Measurements from ENCODE around the gene EFHC2.

- no peak for TF ChIP-seq CTCF (IDR thresholded peaks at IDR 0.05; ENCODE audit: low read depth, low read length, missing input control)
- TF ChIP-seq REST (IDR thresholded peaks at IDR 0.05): no peak
- TF ChIP-seq NR2F2 (IDR thresholded peaks at IDR 0.05): no peak
- no peak for TF ChIP-seq HNF4A (conservative IDR thresholded peaks at IDR 0.05)
These were observed 11.0 kb downstream of the EFHC2 start for GRCh38 chrX:44332437-44332836.

Measured in liver (tissue), 3 donors.